ENCODE data around the gene TMEM141. TPM values are rescaled to one million over a fixed set of nuclear protein-coding genes. Genes with fewer than 3 reads are reported as not detected.

Gene TMEM141
- total and polyA plus RNA-seq, 2 donors (not counting 3 experiments of a cell fraction or from before 2014, with no cell fraction given), result 43.2 to 146 TPM

- H3K9me3 ChIP-seq (replicated peaks; ENCODE audit: control insufficient read depth, insufficient read depth, low read length), result no peaks in the 10 kb centered on the region
- H3K27me3 ChIP-seq (ENCODE audit: control insufficient read depth in 2 of 2, insufficient read depth in 2 of 2, low read length in 2 of 2), result peaks cover 3 to 5% of the 10 kb centered on the region in 2 experiments
- DNase-seq (ENCODE audit: low read depth, low spot score), result no peak
- no peak overlapping the region for H3K9ac ChIP-seq (replicated peaks; ENCODE audit: extremely low read depth, insufficient read depth, low read length)
- H3K79me2 ChIP-seq (ENCODE audit: control insufficient read depth, insufficient read depth, low read length), result no peaks in the 10 kb centered on the region
- H3K36me3 ChIP-seq (ENCODE audit: control insufficient read depth in 2 of 2, extremely low read depth in 1 of 2, insufficient read depth in 2 of 2, low read length in 2 of 2), result no peaks in the 10 kb centered on the region
- dilution Hi-C loops (cut with MboI; ENCODE audit: extremely low pct_ligation_motif_present, low sequenced_read_pairs), result no loop called here
- ChIA-PET POLR2A (no interaction called here), CTCF (no interaction called here)
- no peak overlapping the region for H3K4me2 ChIP-seq (ENCODE audit: insufficient read depth, low read length)
- no peak for TF ChIP-seq GATA2 (IDR thresholded peaks at IDR 0.05; ENCODE audit: insufficient read depth, insufficient read length, low read depth, low read length)
- TF ChIP-seq POLR2AphosphoS5 (IDR thresholded peaks at IDR 0.05; ENCODE audit: insufficient read depth, low read depth, low read length), result no peak
- intact Hi-C loops (cut with micrococcal nuclease), result no loop called here
- H3K4me1 ChIP-seq (ENCODE audit: control insufficient read depth, extremely low read depth, insufficient read depth, low read length), result no peaks in the 10 kb centered on the region
- FAIRE-seq, result no peak
- no peak overlapping the region for H3K4me3 ChIP-seq (replicated peaks in 1 of 3; ENCODE audit: insufficient read depth in 1 of 3, low read depth in 1 of 3, low read length in 3 of 3)
- no peaks in the 10 kb centered on the region for H3K9me1 ChIP-seq (replicated peaks; ENCODE audit: control insufficient read depth, extremely low read depth, insufficient read depth, low read length)
- no TSS peak for BruUV-seq (replicated peaks)
- no peak overlapping the region for H3K27ac ChIP-seq (ENCODE audit: insufficient read depth, low read depth, low read length)
- H2AFZ ChIP-seq (ENCODE audit: low read depth, low read length), result no peak overlapping the region
- H4K20me1 ChIP-seq (replicated peaks; ENCODE audit: control insufficient read depth, extremely low read depth, insufficient read depth, low read length), result no peaks in the 10 kb centered on the region
Observed at GRCh38 chr9:136747161-136748060, 43.7 kb upstream of the TMEM141 start.

- ChIA-PET POLR2A (no interaction called here), CTCF (no interaction called here)
Observed at GRCh38 chr9:136748201-136748600, 42.9 kb upstream of the TMEM141 start, which contains the start of gene LCN6. TSS of gene LCN6 (minus strand) at chr9:136748525. CDS start at chr9:136748483, 42 bp downstream.

More at GRCh38 chr9:136748201-136748600, 42.9 kb upstream of the TMEM141 start, which contains the start of gene LCN6:
- dilution Hi-C loops (cut with MboI; ENCODE audit: extremely low pct_ligation_motif_present, low sequenced_read_pairs), result no loop called here
- FAIRE-seq (no peak), DNase-seq (ENCODE audit: low read depth, low spot score) (no peak)
- Histone ChIP-seq H3K4me2 (ENCODE audit: insufficient read depth, low read length) (no peak within 1 kb of the TSS), H3K4me1 (ENCODE audit: control insufficient read depth, extremely low read depth, insufficient read depth, low read length) (no peaks in the 10 kb centered on the region), H3K4me3 (replicated peaks in 1 of 3; ENCODE audit: insufficient read depth in 1 of 3, low read depth in 1 of 3, low read length in 3 of 3) (no peak within 1 kb of the TSS), H4K20me1 (replicated peaks; ENCODE audit: control insufficient read depth, extremely low read depth, insufficient read depth, low read length) (no peaks in the 10 kb centered on the region), H3K79me2 (ENCODE audit: control insufficient read depth, insufficient read depth, low read length) (no peaks in the 10 kb centered on the region), H3K36me3 (ENCODE audit: control insufficient read depth in 2 of 2, extremely low read depth in 1 of 2, insufficient read depth in 2 of 2, low read length in 2 of 2) (no peaks in the 10 kb centered on the region), H3K9me1 (replicated peaks; ENCODE audit: control insufficient read depth, extremely low read depth, insufficient read depth, low read length) (no peaks in the 10 kb centered on the region), H3K9me3 (replicated peaks; ENCODE audit: control insufficient read depth, insufficient read depth, low read length) (no peaks in the 10 kb centered on the region), H3K27ac (ENCODE audit: insufficient read depth, low read depth, low read length) (no peak within 1 kb of the TSS), H3K9ac (replicated peaks; ENCODE audit: extremely low read depth, insufficient read depth, low read length) (no peak within 1 kb of the TSS), H2AFZ (ENCODE audit: low read depth, low read length) (no peak within 1 kb of the TSS), H3K27me3 (ENCODE audit: control insufficient read depth in 2 of 2, insufficient read depth in 2 of 2, low read length in 2 of 2) (peaks cover 3 to 5% of the 10 kb centered on the region in 2 experiments)
- intact Hi-C loops (cut with micrococcal nuclease), result no loop called here
- no TSS peak for BruUV-seq (replicated peaks)
- TF ChIP-seq GATA2 (IDR thresholded peaks at IDR 0.05; ENCODE audit: insufficient read depth, insufficient read length, low read depth, low read length) (no peak), EZH2 (IDR thresholded peaks at IDR 0.05; ENCODE audit: borderline replicate concordance, low read depth, low read length, severe bottlenecking) (no peak), FOS (IDR thresholded peaks at IDR 0.05; ENCODE audit: borderline replicate concordance, insufficient read depth, low read length) (no peak), POLR2AphosphoS5 (IDR thresholded peaks at IDR 0.05; ENCODE audit: insufficient read depth, low read depth, low read length) (no peak), CTCF (IDR thresholded peaks at IDR 0.05; ENCODE audit: extremely low read depth in 1 of 2, insufficient read depth in 1 of 2, low read depth in 1 of 2, low read length in 2 of 2) (no peak), MAX (IDR thresholded peaks at IDR 0.05; ENCODE audit: insufficient read depth, insufficient read length) (no peak), JUN (IDR thresholded peaks at IDR 0.05; ENCODE audit: borderline replicate concordance, insufficient read depth, insufficient read length, low read depth) (no peak), POLR2A (IDR thresholded peaks at IDR 0.05; ENCODE audit: low read depth, low read length) (no peak), MYC (IDR thresholded peaks at IDR 0.05; ENCODE audit: low read depth, low read length) (no peak)

All from endothelial cell of umbilical vein (primary cell).